ENCODE results near the gene MTG2. TPM values are rescaled to one million over a fixed set of nuclear protein-coding genes. Genes with fewer than 3 reads are reported as not detected.

The MTG2 gene
- total RNA-seq = 21.6 TPM
- long read RNA-seq, partial matches to known transcripts = 5 of 14 reads
- long read RNA-seq, other reads (novel, unspliced or antisense) = 6 of 14 reads

- ATAC-seq (peak; percentile 97), DNase-seq (ENCODE audit: missing footprints) (peak; percentile 96)
- intact Hi-C loops (cut with DNase I) = loop anchor here (5.0 to 10.0 kb wide), 3 partner anchors 40 to 202 kb away; partner anchors contain the start of genes PSMA7, RPS21 and SS18L1
These were observed at the start of gene MTG2 for GRCh38 chr20:62182469-62183425. Gene MTG2, plus strand, starts transcription at chr20:62183028. Its CDS starts 10,393 bp downstream, at chr20:62193421.

GRCh38 chr20:62133051-62133845, 49.6 kb upstream of the MTG2 start:
- intact Hi-C loops (cut with DNase I) = no loop called here
- peak; percentile 84 for DNase-seq (ENCODE audit: missing footprints)

GRCh38 chr20:62133864-62134263, 49.0 kb upstream of the MTG2 start:
- peak; percentile 59 for ATAC-seq
- intact Hi-C loops (cut with DNase I) = loop anchor here (1.0 kb wide), 1 partner anchor 10 kb away; no protein-coding TSS in a partner anchor
- peak; percentile 63 for DNase-seq (ENCODE audit: missing footprints)

More at GRCh38 chr20:62133051-62133845, 49.6 kb upstream of the MTG2 start:
- peak; percentile 47 for ATAC-seq

GRCh38 chr20:62134735-62135231, 48.0 kb upstream of the MTG2 start:
- ATAC-seq = no peak
- intact Hi-C loops (cut with DNase I) = loop anchor here (1.0 kb wide), 1 partner anchor 10 kb away; no protein-coding TSS in a partner anchor

GRCh38 chr20:62135573-62136266, 47.1 kb upstream of the MTG2 start:
- intact Hi-C loops (cut with DNase I) = loop anchor here (1.0 kb wide), 1 partner anchor 109 kb away; no protein-coding TSS in a partner anchor
- DNase-seq (ENCODE audit: missing footprints) = no peak
- ATAC-seq = no peak

More at GRCh38 chr20:62134735-62135231, 48.0 kb upstream of the MTG2 start:
- peak; percentile 74 for DNase-seq (ENCODE audit: missing footprints)

- intact Hi-C loops (cut with DNase I) = loop anchor here (1.0 kb wide), 1 partner anchor 110 kb away; no protein-coding TSS in a partner anchor
- peak; percentile 29 for ATAC-seq
- DNase-seq (ENCODE audit: missing footprints) = peak; percentile 83
These were observed 46.3 kb upstream of the MTG2 start for GRCh38 chr20:62136283-62137091.

GRCh38 chr20:62137092-62137384, 45.8 kb upstream of the MTG2 start:
- DNase-seq (ENCODE audit: missing footprints) = no peak
- intact Hi-C loops (cut with DNase I) = no loop called here
- no peak for ATAC-seq

- DNase-seq (ENCODE audit: missing footprints) (peak; percentile 42), ATAC-seq (no peak)
- intact Hi-C loops (cut with DNase I) = no loop called here
These were observed 45.2 kb upstream of the MTG2 start for GRCh38 chr20:62137478-62138203.

- intact Hi-C loops (cut with DNase I) = no loop called here
- ATAC-seq (no peak), DNase-seq (ENCODE audit: missing footprints) (peak; percentile 49)
These were observed 44.7 kb upstream of the MTG2 start for GRCh38 chr20:62138204-62138543.

GRCh38 chr20:62138912-62139311, 43.9 kb upstream of the MTG2 start:
- intact Hi-C loops (cut with DNase I) = no loop called here
- ATAC-seq (no peak), DNase-seq (ENCODE audit: missing footprints) (peak; percentile 14)

- DNase-seq (ENCODE audit: missing footprints) (peak; percentile 64), ATAC-seq (no peak)
- intact Hi-C loops (cut with DNase I) = loop anchor here (5.0 to 10.0 kb wide), 5 partner anchors 43 to 235 kb away; partner anchors contain the start of genes MTG2, OSBPL2 and TAF4
These were observed 43.2 kb upstream of the MTG2 start for GRCh38 chr20:62139636-62140035.

GRCh38 chr20:62141043-62141396, 41.8 kb upstream of the MTG2 start:
- no peak for ATAC-seq
- intact Hi-C loops (cut with DNase I) = loop anchor here (5.0 to 10.0 kb wide), 5 partner anchors 41 to 234 kb away; partner anchors contain the start of genes MTG2, OSBPL2 and TAF4
- DNase-seq (ENCODE audit: missing footprints) = no peak

GRCh38 chr20:62141397-62142251, 41.2 kb upstream of the MTG2 start:
- ATAC-seq (no peak), DNase-seq (ENCODE audit: missing footprints) (peak; percentile 64)
- intact Hi-C loops (cut with DNase I) = loop anchor here (2.0 to 10.0 kb wide), 6 partner anchors 19 to 233 kb away; partner anchors contain the start of genes LSM14B, MTG2, OSBPL2 and TAF4

- ATAC-seq (no peak), DNase-seq (ENCODE audit: missing footprints) (peak; percentile 64)
- intact Hi-C loops (cut with DNase I) = loop anchor here (2.0 to 10.0 kb wide), 6 partner anchors 20 to 232 kb away; partner anchors contain the start of genes LSM14B, MTG2, OSBPL2 and TAF4
These were observed 40.4 kb upstream of the MTG2 start for GRCh38 chr20:62142252-62143080.

Data from Right ventricle myocardium inferior (tissue), 1 donor.